Measurements from ENCODE around the gene SLC7A6.

- TF ChIP-seq, protein P1, sequence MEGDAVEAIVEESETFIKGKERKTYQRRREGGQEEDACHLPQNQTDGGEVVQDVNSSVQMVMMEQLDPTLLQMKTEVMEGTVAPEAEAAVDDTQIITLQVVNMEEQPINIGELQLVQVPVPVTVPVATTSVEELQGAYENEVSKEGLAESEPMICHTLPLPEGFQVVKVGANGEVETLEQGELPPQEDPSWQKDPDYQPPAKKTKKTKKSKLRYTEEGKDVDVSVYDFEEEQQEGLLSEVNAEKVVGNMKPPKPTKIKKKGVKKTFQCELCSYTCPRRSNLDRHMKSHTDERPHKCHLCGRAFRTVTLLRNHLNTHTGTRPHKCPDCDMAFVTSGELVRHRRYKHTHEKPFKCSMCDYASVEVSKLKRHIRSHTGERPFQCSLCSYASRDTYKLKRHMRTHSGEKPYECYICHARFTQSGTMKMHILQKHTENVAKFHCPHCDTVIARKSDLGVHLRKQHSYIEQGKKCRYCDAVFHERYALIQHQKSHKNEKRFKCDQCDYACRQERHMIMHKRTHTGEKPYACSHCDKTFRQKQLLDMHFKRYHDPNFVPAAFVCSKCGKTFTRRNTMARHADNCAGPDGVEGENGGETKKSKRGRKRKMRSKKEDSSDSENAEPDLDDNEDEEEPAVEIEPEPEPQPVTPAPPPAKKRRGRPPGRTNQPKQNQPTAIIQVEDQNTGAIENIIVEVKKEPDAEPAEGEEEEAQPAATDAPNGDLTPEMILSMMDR (IDR thresholded peaks at IDR 0.05): no peak
- TF ChIP-seq POLR2A (IDR thresholded peaks at IDR 0.05): no peak
These were observed 48.8 kb downstream of the SLC7A6 start for GRCh38 chr16:68313116-68313515.

Measured in right lobe of liver (tissue), 4 donors.